Mucosa of descending colon (tissue), 3 donors: ENCODE data around the gene C5orf58. TPM values are rescaled to one million over a fixed set of nuclear protein-coding genes. Genes with fewer than 3 reads are reported as not detected.
"Not testable (repeated sequence)": the region's sequence is repeated elsewhere in the genome, so short reads cannot be mapped to it uniquely, and the experiment has no call there.

ENCODE experiments used
- ATAC-seq: fragments of 200-7000 bp; cut with Tn5 transposase; one replicate; pipeline ENCODE4 v1.9.1; 2020; ENCODE audit warnings: mild to moderate bottlenecking, moderate library complexity
- DNase-seq, 3 donors: peaks; one replicate each; pipeline ENCODE4 v3.0.0-alpha.2; 2020
- H3K36me3 ChIP-seq: fragments of 200-600 bp; one replicate; pipeline ENCODE4 v1.8.0; 2021; ENCODE audit warnings: low read depth, mild to moderate bottlenecking
- H3K4me1 ChIP-seq: fragments of 200-600 bp; one replicate; pipeline ENCODE4 v1.8.0; 2021; ENCODE audit warnings: low read depth, mild to moderate bottlenecking
- H3K4me3 ChIP-seq: fragments of 200-600 bp; one replicate; pipeline ENCODE4 v1.8.0; 2021; ENCODE audit warnings: mild to moderate bottlenecking
- H3K9me3 ChIP-seq: fragments of 200-600 bp; one replicate; pipeline ENCODE4 v1.8.0; 2021; ENCODE audit warnings: mild to moderate bottlenecking
- CTCF ChIP-seq: fragments of 200-600 bp; IDR thresholded peaks from one replicate; pipeline ENCODE4 v1.8.0; 2022; ENCODE audit warnings: antibody characterized with exemption, mild to moderate bottlenecking
- intact Hi-C, 2 donors: fragments of 100-400 bp; cut with DNase I in 1 of 2; cut with micrococcal nuclease in 1 of 2; formaldehyde crosslinking; loops; one replicate each; pipeline versions ENCODE4 v1.11.0 to v1.11.1; 2022; cut with DNase I, micrococcal nuclease
- total RNA-seq, 3 donors: library from RNA; stranded (reverse); fragmentation: NEBNext Ultra II Directional in 2 of 3; extraction: Animal tissue kit (Norgen Biotek cat#: 25700) in 2 of 3; gene quantifications; one replicate each; pipeline versions ENCODE4 v1.2.1 to v1.2.4, GENCODE V29; 2021 to 2023
- donor health status: DM: no; HTN: no; CAD: no; lungs with moderate emphysema.
- donor health status: DM: no; HTN: no; CAD: no.
- donor health status: DM: no; HTN: yes; CAD: no.

C5orf58 gene
- total RNA-seq, 3 donors from 2014 or later: not detected

GRCh38 chr5:170247363-170247762 lies 14.6 kb downstream of the C5orf58 start:
- Histone ChIP-seq H3K36me3 (no peaks in the 10 kb centered on the region), H3K9me3 (no peaks in the 10 kb centered on the region), H3K4me3 (no peak overlapping the region), H3K4me1 (no peaks in the 10 kb centered on the region)
- ATAC-seq: no peak
- intact Hi-C loops: no loop called here
- no peak for DNase-seq
- no peak for TF ChIP-seq CTCF

- no peak overlapping the region for H3K4me3 ChIP-seq
- H3K9me3 ChIP-seq: no peaks in the 10 kb centered on the region
- no peaks in the 10 kb centered on the region for H3K4me1 ChIP-seq
- TF ChIP-seq CTCF: no peak
- H3K36me3 ChIP-seq: no peaks in the 10 kb centered on the region
- DNase-seq: no peak
- intact Hi-C loops: no loop called here
- no peak for ATAC-seq
Measured at GRCh38 chr5:170248172-170248930, 15.6 kb downstream of the C5orf58 start.

GRCh38 chr5:170248931-170249227 lies 16.1 kb downstream of the C5orf58 start:
- H3K9me3 ChIP-seq, H3K36me3 ChIP-seq, H3K4me1 ChIP-seq, ATAC-seq, intact Hi-C loops, DNase-seq, H3K4me3 ChIP-seq: not testable (repeated sequence)

- intact Hi-C loops: no loop called here
- ATAC-seq (no peak), DNase-seq (no peak)
- no peak for TF ChIP-seq CTCF
- no peaks in the 10 kb centered on the region for H3K36me3 ChIP-seq
- no peaks in the 10 kb centered on the region for H3K9me3 ChIP-seq
- H3K4me3 ChIP-seq: no peak overlapping the region
- no peaks in the 10 kb centered on the region for H3K4me1 ChIP-seq
Measured at GRCh38 chr5:170249355-170249754, 16.6 kb downstream of the C5orf58 start.

- no peak for TF ChIP-seq CTCF
- Histone ChIP-seq H3K4me3 (no peak overlapping the region), H3K4me1 (no peaks in the 10 kb centered on the region), H3K36me3 (no peaks in the 10 kb centered on the region), H3K9me3 (no peaks in the 10 kb centered on the region)
- no peak for ATAC-seq
- intact Hi-C loops: no loop called here
- no peak for DNase-seq
Measured at GRCh38 chr5:170250810-170251317, 18.1 kb downstream of the C5orf58 start.

- H3K36me3 ChIP-seq: no peaks in the 10 kb centered on the region
Measured at GRCh38 chr5:170251462-170251861, 18.7 kb downstream of the C5orf58 start.

More at GRCh38 chr5:170251462-170251861, 18.7 kb downstream of the C5orf58 start:
- H3K9me3 ChIP-seq: no peaks in the 10 kb centered on the region
- no peak for TF ChIP-seq CTCF
- no peak for DNase-seq
- no peak overlapping the region for H3K4me3 ChIP-seq
- no peak for ATAC-seq
- no peaks in the 10 kb centered on the region for H3K4me1 ChIP-seq
- intact Hi-C loops: no loop called here
